G401 (cell line): ENCODE data around the gene FGR. TPM values are rescaled to one million over a fixed set of nuclear protein-coding genes. Genes with fewer than 3 reads are reported as not detected.

ENCODE experiments used
- DNase-seq: peaks from one replicate; pipeline ENCODE4 v3.0.0-alpha.2; 2015; ENCODE audit warnings: low spot score
- in situ Hi-C: cut with HindIII; loops from 2 replicates; pipeline ENCODE4 v1.10.0; 2016; ENCODE audit warnings: low sequenced_read_pairs, mixed read lengths
- total RNA-seq: library from RNA; depleted of rRNA; stranded (reverse); fragments of >200 nt; shearing (Covaris generic); gene quantifications from 2 replicates; pipeline ENCODE4 v1.2.3, GENCODE V29; 2014

The FGR gene
- total RNA-seq, 1 experiment from 2014 or later: not detected

DNA sequence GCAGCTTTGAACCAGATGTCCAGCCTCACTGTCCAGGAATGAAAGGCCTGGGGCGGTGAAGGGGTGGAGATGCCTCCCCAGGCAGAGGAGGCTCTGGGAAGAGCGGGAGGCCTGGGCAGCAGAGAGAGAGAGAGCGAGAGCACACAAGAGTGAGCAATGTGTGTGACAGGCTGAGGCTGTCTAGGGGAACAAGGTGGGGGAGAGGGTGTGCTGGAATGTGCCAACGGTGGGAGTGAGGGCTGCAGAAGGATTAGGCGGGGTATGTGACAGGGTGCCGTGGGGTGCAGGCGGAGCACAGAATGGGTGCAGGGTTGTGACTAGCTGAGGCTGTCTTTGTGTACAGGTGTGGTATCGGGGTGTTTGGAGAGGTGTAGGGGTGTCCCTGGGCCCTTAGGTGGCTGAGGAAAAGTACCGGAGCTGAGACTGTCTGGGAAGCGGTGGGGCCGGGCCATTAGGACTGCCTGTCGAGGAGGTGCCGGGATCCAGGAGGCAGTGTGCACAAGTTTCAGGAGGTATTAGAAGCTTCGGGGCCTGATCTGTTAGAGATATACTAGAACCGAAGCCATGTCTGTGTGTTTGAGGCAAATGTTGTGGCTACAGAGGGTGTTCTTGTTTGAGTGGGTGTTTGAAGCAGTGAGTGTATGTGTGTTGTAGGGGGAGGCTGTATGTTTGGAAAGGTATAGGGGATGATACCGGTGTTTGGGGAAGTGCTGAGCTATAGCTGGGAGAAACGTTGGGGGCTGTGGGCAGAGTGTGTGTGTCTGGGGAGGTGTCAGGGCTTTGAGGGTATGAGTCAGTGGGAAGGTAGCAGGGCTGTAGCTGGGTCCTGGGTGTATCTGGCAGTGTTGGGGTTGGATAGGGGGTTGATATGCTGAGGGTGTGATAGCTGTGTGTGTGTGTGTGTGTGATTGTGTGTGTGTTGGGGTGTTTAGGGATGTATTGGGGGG is 40.1 kb downstream of the FGR start:
- DNase-seq: no peak
- in situ Hi-C loops: loop anchor here (25.0 kb wide), 1 partner anchor 183 kb away; no protein-coding TSS in a partner anchor

DNA sequence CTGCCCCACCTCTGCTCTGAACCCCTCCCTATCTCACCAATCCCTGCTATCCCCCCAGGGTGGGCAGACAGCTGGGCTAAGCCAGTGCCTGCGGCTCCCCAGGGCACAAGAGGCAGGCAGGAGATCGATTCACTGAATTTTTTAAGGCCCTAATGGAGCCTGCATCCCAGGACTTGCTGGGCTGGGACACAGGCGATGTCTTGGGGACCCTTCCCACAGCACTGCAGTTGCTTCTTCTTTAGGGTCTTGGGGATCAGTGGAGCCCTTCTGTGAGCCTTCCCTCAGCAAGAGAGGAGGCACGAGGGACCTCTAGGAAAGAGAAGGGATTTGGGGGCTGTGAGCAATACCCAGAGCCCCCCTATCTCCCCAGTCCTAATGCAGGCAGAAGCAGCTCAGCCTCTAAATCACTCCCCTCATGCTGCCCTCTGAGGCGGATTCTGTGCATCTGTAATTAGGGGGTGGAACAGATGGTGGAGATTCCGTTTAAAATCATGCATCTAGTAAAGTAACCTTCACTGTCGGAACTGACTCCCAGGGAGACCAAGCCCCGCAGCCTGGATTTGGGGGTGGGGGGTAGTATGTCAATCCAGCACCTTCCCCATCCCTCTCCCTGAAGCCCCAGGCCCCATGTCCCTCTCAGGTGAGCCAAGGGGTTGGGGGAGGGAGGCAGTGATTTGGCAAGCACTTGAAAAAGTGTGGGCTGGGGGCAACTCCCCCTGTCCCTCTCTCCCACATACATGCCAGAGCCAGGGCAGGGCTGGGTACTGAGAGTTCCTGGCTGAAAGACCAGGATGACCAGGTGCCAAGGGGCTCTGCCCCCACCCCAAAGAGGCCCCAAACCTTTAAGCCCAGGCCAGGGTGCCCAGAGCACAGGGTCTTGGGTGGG is 41.1 kb downstream of the FGR start:
- in situ Hi-C loops: loop anchor here (25.0 kb wide), 1 partner anchor 182 kb away; no protein-coding TSS in a partner anchor
- DNase-seq: no peak

DNA sequence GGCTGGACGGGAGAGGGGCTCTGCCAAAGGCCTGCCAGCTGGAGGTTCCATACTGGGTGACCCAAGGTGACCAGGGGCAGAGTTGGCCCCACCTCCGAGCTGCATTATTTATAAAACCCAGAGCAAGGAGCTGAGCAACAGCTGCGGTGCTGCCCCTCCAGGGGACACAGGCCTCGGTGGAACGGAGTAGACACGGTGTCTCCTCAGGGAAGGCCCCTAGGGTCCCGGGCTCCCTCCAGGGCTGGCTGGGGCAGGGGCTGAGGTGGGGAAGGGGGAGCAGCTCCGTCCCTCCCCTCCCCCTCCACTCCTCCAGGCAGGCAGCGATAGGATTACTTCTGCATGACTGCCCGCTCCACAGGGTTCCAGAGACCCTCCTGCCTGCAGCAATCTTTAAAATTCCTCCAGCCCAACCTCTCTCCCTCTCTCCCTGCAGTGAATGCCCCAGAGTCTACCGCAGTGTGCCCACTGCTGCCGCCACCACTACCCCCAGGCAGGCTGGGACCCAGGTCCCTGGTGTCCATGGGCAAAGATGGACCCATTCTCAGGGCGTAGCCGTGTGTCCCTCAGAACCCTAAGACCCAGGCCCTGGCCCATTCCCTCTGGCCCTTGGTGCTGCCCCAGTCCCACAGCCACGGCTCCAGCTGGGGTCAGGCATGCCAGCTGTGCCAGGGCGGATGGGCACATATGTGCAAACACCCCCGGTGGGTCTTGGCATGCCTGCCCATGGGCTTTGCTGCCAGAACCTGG is 41.9 kb downstream of the FGR start:
- no peak for DNase-seq
- in situ Hi-C loops: loop anchor here (25.0 kb wide), 1 partner anchor 181 kb away; no protein-coding TSS in a partner anchor

DNA sequence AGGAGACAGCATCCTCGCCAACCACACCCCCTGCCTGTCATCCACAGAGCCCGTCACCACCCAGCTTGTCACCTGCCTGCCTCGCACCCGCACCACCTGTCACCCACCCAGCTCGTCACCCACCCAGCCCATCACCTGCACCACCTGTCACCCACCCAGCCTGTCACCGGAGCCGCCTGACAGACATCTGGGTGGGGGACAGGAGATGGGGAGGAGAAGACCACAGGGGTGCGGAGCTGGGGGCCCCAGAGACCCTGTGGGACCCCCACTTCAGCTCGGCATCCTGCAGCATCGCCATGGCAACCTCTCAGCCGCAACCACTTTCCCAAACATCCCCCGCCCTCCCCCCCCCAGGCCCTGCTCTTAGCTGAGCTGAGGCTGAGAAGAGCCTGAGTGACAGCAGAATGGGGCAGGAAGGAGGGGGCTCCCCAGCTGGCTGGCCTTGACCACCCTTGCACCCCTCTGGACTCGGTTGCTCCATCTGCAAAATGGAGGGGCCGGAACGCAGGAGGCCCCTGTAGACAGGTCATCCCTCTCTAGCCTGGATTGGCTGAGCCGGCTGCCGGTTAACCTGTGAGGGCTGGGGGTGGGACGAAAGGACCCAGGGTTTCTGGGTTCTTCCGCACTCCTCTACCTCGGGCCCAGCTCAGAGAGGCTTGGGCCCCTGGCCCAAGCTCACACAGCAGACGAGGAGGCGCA is 42.6 kb downstream of the FGR start:
- DNase-seq: no peak
- in situ Hi-C loops: loop anchor here (25.0 kb wide), 1 partner anchor 180 kb away; no protein-coding TSS in a partner anchor

DNA sequence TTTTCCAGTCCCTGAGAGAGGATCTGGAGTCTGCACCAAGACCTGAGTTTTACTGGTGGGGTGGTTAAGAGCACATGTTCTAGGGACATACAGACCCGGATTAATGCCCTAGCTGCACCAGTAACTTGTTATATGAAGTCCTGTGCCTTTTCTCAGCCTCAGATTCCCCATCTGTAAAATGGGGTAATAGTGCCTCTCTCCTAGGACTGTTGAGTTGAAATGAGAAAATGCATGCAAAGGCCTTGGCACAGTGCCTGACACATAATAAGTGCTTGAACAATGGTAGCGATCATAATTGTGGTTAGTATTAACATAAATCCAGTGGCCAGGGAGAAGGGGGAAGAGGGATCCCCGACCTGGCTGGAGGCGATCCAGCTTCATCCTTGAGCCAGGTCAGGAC is 43.4 kb downstream of the FGR start:
- in situ Hi-C loops: loop anchor here (25.0 kb wide), 1 partner anchor 179 kb away; no protein-coding TSS in a partner anchor
- DNase-seq: no peak

DNA sequence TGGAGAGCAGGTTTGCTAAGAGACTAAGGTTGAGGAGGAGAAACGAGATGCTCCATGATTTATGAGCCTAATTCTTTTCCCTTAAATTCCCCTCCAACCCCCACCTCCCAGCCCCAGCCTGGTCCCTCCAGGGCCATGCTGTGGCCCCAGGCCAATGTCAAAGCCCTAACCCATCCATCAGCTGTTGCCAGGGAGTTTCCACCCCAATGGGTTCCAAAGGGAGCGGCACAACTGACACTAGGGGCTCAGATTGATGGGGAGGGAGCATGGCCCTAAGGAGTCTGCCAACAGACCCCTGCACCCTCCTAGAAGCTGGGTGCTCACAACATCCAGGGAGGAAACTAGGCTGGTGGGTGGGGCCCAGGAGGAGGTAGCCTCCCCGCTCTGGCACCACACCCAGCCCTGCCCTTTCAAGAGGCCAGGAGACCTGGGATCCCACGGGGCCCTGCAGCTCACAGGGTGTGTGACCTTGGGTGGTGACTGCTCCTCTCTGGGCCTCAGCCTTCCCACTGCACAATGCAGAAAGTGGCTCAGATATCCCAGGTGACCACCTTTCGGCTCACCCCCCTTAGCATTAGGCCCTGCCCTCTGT is 44.0 kb downstream of the FGR start:
- in situ Hi-C loops: loop anchor here (25.0 kb wide), 1 partner anchor 179 kb away; no protein-coding TSS in a partner anchor
- no peak for DNase-seq

DNA sequence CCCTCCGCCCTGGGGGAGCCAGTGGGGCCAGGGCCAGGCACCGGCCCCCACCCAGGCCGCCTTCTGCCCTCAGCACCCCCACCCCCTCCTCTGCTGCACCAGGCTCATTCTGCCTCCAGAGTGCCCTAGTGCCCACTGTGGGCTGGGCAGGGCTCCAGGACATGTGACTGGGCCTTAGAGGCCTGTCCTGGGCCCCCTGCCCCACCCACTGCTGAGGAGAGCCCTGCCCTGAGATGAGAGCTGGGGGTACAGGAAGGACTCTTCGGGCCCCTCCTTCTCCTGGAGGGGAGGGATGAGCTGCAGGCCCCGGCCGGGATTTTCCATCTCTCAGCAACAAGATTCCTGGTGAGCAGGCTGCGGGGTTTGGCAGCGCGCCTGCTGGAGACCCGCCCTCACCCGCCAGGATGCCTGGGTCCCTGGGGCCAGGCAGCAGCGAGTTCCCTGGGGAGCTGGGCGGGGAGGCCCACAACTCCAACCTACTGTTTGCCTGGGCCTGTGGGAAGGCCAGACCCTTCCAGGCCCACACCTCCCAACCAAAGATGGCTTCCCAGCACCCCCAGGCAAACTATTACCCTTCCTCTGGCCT is 45.1 kb downstream of the FGR start:
- in situ Hi-C loops: loop anchor here (25.0 kb wide), 1 partner anchor 178 kb away; no protein-coding TSS in a partner anchor
- DNase-seq: no peak

DNA sequence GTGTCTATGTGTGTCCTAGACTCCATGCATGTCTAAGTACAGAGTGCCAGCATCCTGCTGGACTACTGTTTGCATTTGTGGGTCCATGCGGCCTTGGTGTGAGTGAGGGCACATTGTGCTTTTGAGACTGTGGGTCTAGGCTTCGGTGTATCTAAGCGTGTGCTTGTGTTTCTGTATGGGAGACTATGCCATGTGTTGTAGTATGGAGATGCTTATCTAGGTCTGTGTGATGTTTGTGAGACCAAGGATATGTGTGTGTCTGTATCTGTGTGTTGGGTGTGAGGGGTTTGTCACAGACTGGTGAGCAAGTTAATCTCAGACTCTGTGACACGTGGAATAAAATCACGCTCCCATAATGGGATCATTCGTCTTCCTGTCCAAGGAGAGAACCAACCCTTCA is 45.5 kb downstream of the FGR start:
- DNase-seq: no peak
- in situ Hi-C loops: loop anchor here (25.0 kb wide), 1 partner anchor 177 kb away; no protein-coding TSS in a partner anchor

DNA sequence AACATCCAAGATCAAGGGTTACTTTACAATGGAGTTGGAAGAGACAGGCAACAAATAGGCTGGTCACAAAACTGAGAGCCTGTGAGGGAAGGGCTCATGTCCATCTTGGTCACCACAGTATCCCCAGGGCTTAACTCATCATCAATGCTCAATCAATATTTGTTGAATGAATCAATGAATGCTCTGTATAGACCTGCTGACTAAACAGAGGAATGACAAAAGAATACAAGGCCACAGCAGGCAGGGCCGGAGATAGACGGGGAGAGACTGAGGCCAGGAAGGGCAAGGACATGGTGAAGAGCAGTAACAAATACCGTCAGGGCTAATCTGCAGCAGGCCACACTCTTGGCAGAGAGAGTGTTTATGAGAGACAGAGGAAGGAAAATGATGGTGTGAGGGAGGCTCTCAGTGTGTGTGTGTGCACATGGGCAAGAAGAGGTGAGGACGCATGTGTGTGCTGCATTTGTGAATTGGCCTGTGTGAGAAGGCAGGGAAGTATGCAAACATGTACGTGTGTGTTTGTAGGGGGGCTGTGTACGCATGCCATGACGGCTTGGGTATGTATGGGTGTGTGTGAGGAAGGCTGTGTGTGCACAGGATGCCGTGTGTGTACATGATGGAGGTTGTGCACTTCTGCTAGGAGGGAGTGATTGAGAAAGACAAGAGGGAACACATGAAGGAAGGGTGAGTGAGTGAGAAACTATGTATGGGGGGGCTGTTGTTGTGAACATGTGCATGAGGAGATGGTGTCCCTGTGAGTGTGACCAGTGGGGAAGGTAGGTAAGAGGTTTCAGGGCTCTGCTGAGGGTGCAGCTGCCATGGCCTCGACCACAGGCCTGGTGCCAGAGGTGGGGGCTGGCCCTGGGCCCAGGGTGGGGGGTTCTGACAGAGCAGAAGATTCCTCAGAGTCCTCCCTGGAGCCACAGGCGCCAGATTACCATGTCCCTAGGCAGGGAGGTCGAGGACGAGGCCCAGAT is 46.4 kb downstream of the FGR start:
- in situ Hi-C loops: loop anchor here (25.0 kb wide), 1 partner anchor 176 kb away; no protein-coding TSS in a partner anchor
- no peak for DNase-seq

DNA sequence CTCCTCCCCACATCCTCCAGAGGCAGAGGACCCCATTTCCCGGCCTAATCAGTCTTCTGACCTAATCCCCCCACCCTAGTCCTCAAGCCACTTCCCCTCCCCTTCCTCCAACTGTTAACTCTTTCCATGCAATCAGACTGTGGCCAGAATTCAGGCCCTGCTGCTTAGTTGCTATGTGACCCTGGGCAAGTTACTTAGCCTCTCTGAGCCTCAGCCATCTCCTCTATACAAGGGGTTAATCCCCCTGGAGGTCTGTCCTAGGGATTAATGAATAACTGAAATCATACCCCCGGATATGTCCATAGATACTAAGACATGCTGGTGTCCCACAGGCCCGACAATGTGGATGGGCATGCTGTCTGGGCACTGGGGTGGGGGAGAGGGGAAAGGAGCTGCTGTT is 49.3 kb downstream of the FGR start:
- in situ Hi-C loops: loop anchor here (25.0 kb wide), 1 partner anchor 173 kb away; no protein-coding TSS in a partner anchor
- DNase-seq: no peak

DNA sequence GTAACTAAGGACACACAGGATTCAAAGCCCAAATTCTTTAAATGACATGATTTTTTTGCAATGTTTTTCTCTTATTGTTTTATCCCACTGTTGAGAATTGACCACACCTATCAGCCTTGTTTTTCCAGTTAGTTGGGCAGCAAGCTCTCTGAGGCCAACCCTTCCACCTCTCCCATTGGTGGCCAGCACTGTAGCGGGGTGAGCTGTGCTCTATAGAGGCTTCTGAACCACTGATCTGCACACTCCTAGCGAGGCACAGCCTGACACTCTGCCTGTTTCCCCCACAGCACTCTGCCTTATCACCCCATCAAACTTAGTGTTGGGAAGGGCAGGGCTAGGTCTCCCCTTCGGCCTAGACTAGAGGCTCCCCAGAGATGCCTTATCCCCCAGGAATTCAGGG is 50.5 kb downstream of the FGR start:
- in situ Hi-C loops: loop anchor here (25.0 kb wide), 1 partner anchor 172 kb away; no protein-coding TSS in a partner anchor

DNA sequence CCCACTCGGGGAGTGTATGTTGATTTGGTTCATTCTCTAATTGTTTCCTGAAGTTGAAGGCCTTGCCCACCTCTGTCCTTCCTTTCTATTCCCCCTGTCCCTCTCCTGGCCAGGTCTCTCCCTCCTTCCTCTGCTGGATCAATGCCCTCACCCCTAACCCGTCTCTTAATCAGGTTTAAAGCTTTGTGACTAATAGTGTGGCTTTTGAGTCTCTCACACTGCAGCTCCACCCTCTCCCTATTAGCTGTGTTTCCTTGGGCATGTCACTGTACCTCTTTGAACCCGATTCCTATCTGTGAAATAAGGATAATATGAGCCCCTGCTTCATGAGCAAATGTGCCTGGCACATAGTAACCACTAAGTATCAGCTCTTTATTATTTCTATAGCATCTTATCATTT is 51.5 kb downstream of the FGR start:
- in situ Hi-C loops: loop anchor here (25.0 kb wide), 1 partner anchor 171 kb away; no protein-coding TSS in a partner anchor

More for the DNA sequence above, 50.5 kb downstream of the FGR start:
- DNase-seq: no peak

DNA sequence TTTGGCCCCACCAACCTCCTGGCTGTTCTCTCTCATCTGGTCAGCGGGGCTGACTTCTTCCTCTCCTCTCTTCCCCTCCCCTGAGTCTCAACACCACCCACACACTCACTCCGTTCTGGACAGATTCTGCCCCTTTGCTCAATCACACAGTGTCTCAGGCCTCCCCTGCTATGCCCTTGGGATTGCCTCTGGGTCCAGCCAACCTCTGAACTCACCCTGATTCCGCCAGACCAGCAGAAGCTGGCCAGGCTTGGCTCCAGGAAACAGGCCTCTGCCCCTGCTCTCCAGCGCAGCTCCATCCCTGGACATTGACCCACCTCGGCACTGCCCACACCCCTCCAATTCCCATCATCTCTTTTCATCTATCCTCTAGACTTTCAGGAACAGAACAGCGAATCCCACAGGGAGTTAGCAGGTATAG is 53.2 kb downstream of the FGR start:
- in situ Hi-C loops: loop anchor here (25.0 kb wide), 1 partner anchor 170 kb away; no protein-coding TSS in a partner anchor
- no peak for DNase-seq

More for the DNA sequence above, 51.5 kb downstream of the FGR start:
- DNase-seq: no peak

DNA sequence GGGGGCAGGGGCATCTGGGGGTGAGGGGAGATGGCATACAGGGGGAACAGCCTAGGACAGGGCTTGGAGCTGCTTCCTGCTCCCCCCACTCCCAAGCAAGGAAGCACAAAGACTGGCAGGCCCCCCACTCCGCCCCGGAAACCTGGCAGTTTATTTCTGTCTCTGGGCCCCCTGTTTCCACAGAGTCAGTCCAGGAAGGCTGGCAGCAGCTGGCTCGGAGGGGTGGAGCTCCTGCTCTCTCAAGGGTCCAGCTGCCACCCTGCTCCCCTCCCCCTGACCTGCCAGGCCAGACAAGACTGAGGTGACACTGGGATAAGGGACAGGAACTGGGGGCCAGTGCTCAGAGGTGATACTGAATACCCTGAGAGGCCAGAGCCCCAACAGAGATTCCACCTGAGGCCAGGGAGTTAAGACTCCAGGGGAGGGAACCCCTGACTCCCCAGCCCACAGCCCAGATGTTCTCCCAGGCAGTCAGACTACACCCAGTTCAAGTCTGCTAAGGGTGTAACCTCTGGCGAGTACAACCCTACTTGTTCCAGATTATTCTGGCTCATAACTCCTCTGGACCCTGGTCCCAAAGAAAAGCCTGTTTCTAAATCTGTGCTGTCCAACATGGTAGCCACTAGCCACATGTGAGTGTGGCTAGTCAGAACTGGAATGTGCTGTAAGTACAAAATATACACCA is 57.3 kb downstream of the FGR start:
- DNase-seq: no peak
- in situ Hi-C loops: loop anchor here (25.0 kb wide), 1 partner anchor 165 kb away; no protein-coding TSS in a partner anchor

DNA sequence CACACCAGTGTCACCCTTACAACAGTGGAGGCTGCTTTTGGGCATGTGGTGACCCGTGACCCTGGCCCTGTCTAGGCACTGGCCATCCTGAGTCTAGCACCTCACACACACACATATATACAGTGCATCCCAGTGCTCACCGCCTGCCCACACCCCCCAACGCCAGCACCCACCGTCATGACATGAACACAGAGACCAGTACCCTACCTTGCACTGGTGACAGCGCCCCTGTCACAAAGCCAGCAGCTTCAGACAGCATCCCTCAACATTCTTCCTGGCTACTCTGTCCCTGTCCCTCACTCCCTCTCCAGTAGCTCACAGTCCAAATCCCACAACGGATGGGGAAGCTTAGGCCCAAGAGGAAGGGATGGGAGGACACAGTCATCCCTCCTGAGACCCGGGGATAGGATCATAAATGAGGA is 58.2 kb downstream of the FGR start:
- in situ Hi-C loops: loop anchor here (25.0 kb wide), 1 partner anchor 165 kb away; no protein-coding TSS in a partner anchor
- DNase-seq: no peak
